Nephron (organoid): ENCODE data around the gene PKN2.

ENCODE experiments used
- H3K27ac Mint-ChIP-seq, 3 experiments: 2 replicates each; pipeline ENCODE4 v1.8.0; 2020; ENCODE audit warnings: mixed read lengths in 3 of 3, mild to moderate bottlenecking in 2 of 3, moderate library complexity in 1 of 3
- H3K27me3 Mint-ChIP-seq: 2 replicates; pipeline ENCODE4 v1.8.0; 2021; ENCODE audit warnings: low read depth, mild to moderate bottlenecking, moderate library complexity, mixed read lengths
- H3K36me3 Mint-ChIP-seq: 2 replicates; pipeline ENCODE4 v1.8.0; 2020; ENCODE audit warnings: low read depth, mixed read lengths
- H3K4me1 Mint-ChIP-seq: 2 replicates; pipeline ENCODE4 v1.8.0; 2020; ENCODE audit warnings: mixed read lengths
- H3K4me3 Mint-ChIP-seq, 3 experiments: 2 replicates each; pipeline ENCODE4 v1.8.0; 2020; ENCODE audit warnings: mild to moderate bottlenecking in 3 of 3, mixed read lengths in 3 of 3, moderate library complexity in 2 of 3
- H3K9me3 Mint-ChIP-seq: 2 replicates; pipeline ENCODE4 v1.8.0; 2020; ENCODE audit warnings: mixed read lengths
- CTCF ChIP-seq, 3 experiments: fragments of 200-600 bp; sonication (generic); IDR thresholded peaks; one replicate each; pipeline ENCODE4 v1.5.0; 2021; ENCODE audit warnings: antibody characterized with exemption in 3 of 3; ENCODE audit not compliant: unreplicated experiment in 3 of 3

PKN2 gene

GRCh38 chr1:88647249-88647645 lies 36.8 kb upstream of the PKN2 start:
- TF ChIP-seq CTCF (IDR thresholded peaks at IDR 0.05; ENCODE audit: unreplicated experiment in 3 of 3): no peak
- H3K4me3 Mint-ChIP-seq: no peak overlapping the region
- H3K27ac Mint-ChIP-seq: no peak overlapping the region
- no peaks in the 10 kb centered on the region for H3K36me3 Mint-ChIP-seq
- H3K9me3 Mint-ChIP-seq: no peaks in the 10 kb centered on the region
- no peaks in the 10 kb centered on the region for H3K4me1 Mint-ChIP-seq
- H3K27me3 Mint-ChIP-seq: no peaks in the 10 kb centered on the region

- TF ChIP-seq CTCF (IDR thresholded peaks at IDR 0.05; ENCODE audit: unreplicated experiment in 3 of 3): no peak
- Mint-ChIP-seq H3K4me1 (no peaks in the 10 kb centered on the region), H3K27me3 (no peaks in the 10 kb centered on the region), H3K4me3 (no peak overlapping the region), H3K27ac (no peak overlapping the region), H3K9me3 (no peaks in the 10 kb centered on the region), H3K36me3 (no peaks in the 10 kb centered on the region)
These were observed 36.2 kb upstream of the PKN2 start for GRCh38 chr1:88647749-88648415.

- H3K9me3 Mint-ChIP-seq: no peaks in the 10 kb centered on the region
- H3K27ac Mint-ChIP-seq: no peak overlapping the region
- no peaks in the 10 kb centered on the region for H3K4me1 Mint-ChIP-seq
- no peaks in the 10 kb centered on the region for H3K27me3 Mint-ChIP-seq
- H3K36me3 Mint-ChIP-seq: no peaks in the 10 kb centered on the region
- TF ChIP-seq CTCF (IDR thresholded peaks at IDR 0.05; ENCODE audit: unreplicated experiment in 3 of 3): no peak
- H3K4me3 Mint-ChIP-seq: no peak overlapping the region
These were observed 35.4 kb upstream of the PKN2 start for GRCh38 chr1:88648706-88649105.

- Mint-ChIP-seq H3K4me1 (no peaks in the 10 kb centered on the region), H3K27ac (no peak overlapping the region), H3K36me3 (no peaks in the 10 kb centered on the region), H3K27me3 (no peaks in the 10 kb centered on the region), H3K9me3 (no peaks in the 10 kb centered on the region), H3K4me3 (no peak overlapping the region)
- TF ChIP-seq CTCF (IDR thresholded peaks at IDR 0.05; ENCODE audit: unreplicated experiment in 3 of 3): no peak
These were observed 34.1 kb upstream of the PKN2 start for GRCh38 chr1:88649932-88650331.

- no peaks in the 10 kb centered on the region for H3K4me1 Mint-ChIP-seq
- H3K27me3 Mint-ChIP-seq: no peaks in the 10 kb centered on the region
- no peaks in the 10 kb centered on the region for H3K36me3 Mint-ChIP-seq
- no peaks in the 10 kb centered on the region for H3K9me3 Mint-ChIP-seq
- TF ChIP-seq CTCF (IDR thresholded peaks at IDR 0.05; ENCODE audit: unreplicated experiment in 3 of 3): no peak
- no peak overlapping the region for H3K4me3 Mint-ChIP-seq
- H3K27ac Mint-ChIP-seq: no peak overlapping the region
These were observed 33.2 kb upstream of the PKN2 start for GRCh38 chr1:88650676-88651418.

- H3K27me3 Mint-ChIP-seq: no peaks in the 10 kb centered on the region
- no peak overlapping the region for H3K4me3 Mint-ChIP-seq
- H3K27ac Mint-ChIP-seq: no peak overlapping the region
- H3K9me3 Mint-ChIP-seq: no peaks in the 10 kb centered on the region
- no peaks in the 10 kb centered on the region for H3K4me1 Mint-ChIP-seq
- H3K36me3 Mint-ChIP-seq: no peaks in the 10 kb centered on the region
- TF ChIP-seq CTCF (IDR thresholded peaks at IDR 0.05; ENCODE audit: unreplicated experiment in 3 of 3): no peak
These were observed 28.9 kb upstream of the PKN2 start for GRCh38 chr1:88655140-88655539.
